ENCODE results near the gene PRSS23. TPM values are rescaled to one million over a fixed set of nuclear protein-coding genes. Genes with fewer than 3 reads are reported as not detected.

PRSS23 gene
- total and polyA plus RNA-seq, 10 of the 15 experiments (the other 5 are each of a cell fraction or from before 2014, with no cell fraction given): 0.03 to 0.39 (median 0.16) TPM; not detected in 5

DNA sequence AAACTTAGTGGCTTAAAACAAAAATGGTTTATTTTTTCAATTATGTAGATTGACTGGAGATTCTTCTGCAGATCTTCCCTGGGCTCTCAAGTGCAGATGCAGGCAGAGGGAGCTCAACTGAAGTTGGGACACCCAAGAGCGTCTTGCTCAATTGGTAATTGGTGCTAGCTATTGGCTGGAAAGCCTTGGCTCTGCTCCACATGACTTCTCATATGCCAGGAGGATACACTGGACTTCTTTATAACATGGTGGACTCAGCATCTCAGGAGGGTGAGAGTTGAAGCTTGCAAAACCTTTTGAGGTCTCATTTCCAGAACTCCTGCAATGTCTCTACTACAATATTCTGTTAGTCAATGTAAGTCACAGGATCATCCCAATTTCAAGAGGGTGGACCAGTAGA lies 42.2 kb upstream of the PRSS23 start:
- in situ Hi-C loops (cut with MboI) (no loop called here), intact Hi-C loops (cut with micrococcal nuclease; ENCODE audit: unreplicated experiment) (no loop called here)
- no peak overlapping the region for H3K4me2 ChIP-seq (ENCODE audit: control insufficient read depth, insufficient read depth)
- H3K27ac ChIP-seq (ENCODE audit: control insufficient read depth, insufficient read depth): no peak overlapping the region
- ATAC-seq (no peak), DNase-seq (ENCODE audit: low read depth, low spot score) (no peak), FAIRE-seq (no peak)
- ChIA-PET SMC1A (ENCODE audit: uncharacterized antibody, unreplicated experiment) (no interaction called here), RAD21 (ENCODE audit: unreplicated experiment) (no interaction called here), CTCF (no interaction called here), POLR2A (no interaction called here)
- H3K9ac ChIP-seq (ENCODE audit: control insufficient read depth, insufficient read depth, low read length): no peak overlapping the region
- no peaks in the 10 kb centered on the region for H4K20me1 ChIP-seq (ENCODE audit: control insufficient read depth, insufficient read depth)
- H3K4me1 ChIP-seq (ENCODE audit: control insufficient read depth, insufficient read depth, low read length): no peaks in the 10 kb centered on the region
- 0% methylated on average over 1 of the region's 1 CpG for WGBS (ENCODE audit: insufficient coverage, insufficient replicate concordance, low lambda C conversion rate, missing lambda C conversion rate)
- no peak overlapping the region for H3K4me3 ChIP-seq
- H3K27me3 ChIP-seq (replicated peaks in 1 of 2; ENCODE audit: control insufficient read depth in 2 of 2, insufficient read depth in 2 of 2, low read length in 1 of 2): no peaks in the 10 kb centered on the region
- BruUV-seq (replicated peaks): no TSS peak
- H3K79me2 ChIP-seq (ENCODE audit: control insufficient read depth, insufficient read depth, low read length): no peaks in the 10 kb centered on the region
- TF ChIP-seq FOXK2 (IDR thresholded peaks at IDR 0.05) (no peak), ZBED1 (IDR thresholded peaks at IDR 0.05; ENCODE audit: borderline replicate concordance) (no peak), RUNX3 (IDR thresholded peaks at IDR 0.05; ENCODE audit: low read length) (no peak), TCF12 (IDR thresholded peaks at IDR 0.05; ENCODE audit: low read depth, low read length) (no peak), EED (IDR thresholded peaks at IDR 0.05; ENCODE audit: low read depth) (no peak), ZNF217 (IDR thresholded peaks at IDR 0.05) (no peak), TCF7 (IDR thresholded peaks at IDR 0.05; ENCODE audit: borderline replicate concordance) (no peak), GABPA (IDR thresholded peaks at IDR 0.05; ENCODE audit: low read depth) (no peak), TBL1XR1 (IDR thresholded peaks at IDR 0.05; ENCODE audit: low read depth, low read length) (no peak), SMC3 (IDR thresholded peaks at IDR 0.05; ENCODE audit: borderline replicate concordance, low read length) (no peak), CEBPB (IDR thresholded peaks at IDR 0.05; ENCODE audit: borderline replicate concordance in 1 of 2, low read depth in 2 of 2, low read length in 2 of 2) (no peak), WRNIP1 (IDR thresholded peaks at IDR 0.05; ENCODE audit: borderline replicate concordance, low read depth, low read length) (no peak), MYB (IDR thresholded peaks at IDR 0.05; ENCODE audit: borderline replicate concordance, low read depth, low read length) (no peak)
- TF ChIP-seq, protein P1, sequence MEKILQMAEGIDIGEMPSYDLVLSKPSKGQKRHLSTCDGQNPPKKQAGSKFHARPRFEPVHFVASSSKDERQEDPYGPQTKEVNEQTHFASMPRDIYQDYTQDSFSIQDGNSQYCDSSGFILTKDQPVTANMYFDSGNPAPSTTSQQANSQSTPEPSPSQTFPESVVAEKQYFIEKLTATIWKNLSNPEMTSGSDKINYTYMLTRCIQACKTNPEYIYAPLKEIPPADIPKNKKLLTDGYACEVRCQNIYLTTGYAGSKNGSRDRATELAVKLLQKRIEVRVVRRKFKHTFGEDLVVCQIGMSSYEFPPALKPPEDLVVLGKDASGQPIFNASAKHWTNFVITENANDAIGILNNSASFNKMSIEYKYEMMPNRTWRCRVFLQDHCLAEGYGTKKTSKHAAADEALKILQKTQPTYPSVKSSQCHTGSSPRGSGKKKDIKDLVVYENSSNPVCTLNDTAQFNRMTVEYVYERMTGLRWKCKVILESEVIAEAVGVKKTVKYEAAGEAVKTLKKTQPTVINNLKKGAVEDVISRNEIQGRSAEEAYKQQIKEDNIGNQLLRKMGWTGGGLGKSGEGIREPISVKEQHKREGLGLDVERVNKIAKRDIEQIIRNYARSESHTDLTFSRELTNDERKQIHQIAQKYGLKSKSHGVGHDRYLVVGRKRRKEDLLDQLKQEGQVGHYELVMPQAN (conservative IDR thresholded peaks at IDR 0.05): no peak
- TF ChIP-seq, protein P2, sequence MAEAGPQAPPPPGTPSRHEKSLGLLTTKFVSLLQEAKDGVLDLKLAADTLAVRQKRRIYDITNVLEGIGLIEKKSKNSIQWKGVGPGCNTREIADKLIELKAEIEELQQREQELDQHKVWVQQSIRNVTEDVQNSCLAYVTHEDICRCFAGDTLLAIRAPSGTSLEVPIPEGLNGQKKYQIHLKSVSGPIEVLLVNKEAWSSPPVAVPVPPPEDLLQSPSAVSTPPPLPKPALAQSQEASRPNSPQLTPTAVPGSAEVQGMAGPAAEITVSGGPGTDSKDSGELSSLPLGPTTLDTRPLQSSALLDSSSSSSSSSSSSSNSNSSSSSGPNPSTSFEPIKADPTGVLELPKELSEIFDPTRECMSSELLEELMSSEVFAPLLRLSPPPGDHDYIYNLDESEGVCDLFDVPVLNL (IDR thresholded peaks at IDR 0.05; ENCODE audit: low read depth, low read length): no peak
- TF ChIP-seq, protein P3, sequence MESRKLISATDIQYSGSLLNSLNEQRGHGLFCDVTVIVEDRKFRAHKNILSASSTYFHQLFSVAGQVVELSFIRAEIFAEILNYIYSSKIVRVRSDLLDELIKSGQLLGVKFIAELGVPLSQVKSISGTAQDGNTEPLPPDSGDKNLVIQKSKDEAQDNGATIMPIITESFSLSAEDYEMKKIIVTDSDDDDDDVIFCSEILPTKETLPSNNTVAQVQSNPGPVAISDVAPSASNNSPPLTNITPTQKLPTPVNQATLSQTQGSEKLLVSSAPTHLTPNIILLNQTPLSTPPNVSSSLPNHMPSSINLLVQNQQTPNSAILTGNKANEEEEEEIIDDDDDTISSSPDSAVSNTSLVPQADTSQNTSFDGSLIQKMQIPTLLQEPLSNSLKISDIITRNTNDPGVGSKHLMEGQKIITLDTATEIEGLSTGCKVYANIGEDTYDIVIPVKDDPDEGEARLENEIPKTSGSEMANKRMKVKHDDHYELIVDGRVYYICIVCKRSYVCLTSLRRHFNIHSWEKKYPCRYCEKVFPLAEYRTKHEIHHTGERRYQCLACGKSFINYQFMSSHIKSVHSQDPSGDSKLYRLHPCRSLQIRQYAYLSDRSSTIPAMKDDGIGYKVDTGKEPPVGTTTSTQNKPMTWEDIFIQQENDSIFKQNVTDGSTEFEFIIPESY (IDR thresholded peaks at IDR 0.05): no peak
- H3K36me3 ChIP-seq (ENCODE audit: control insufficient read depth in 2 of 2, insufficient read depth in 2 of 2, low read length in 1 of 2): no peaks in the 10 kb centered on the region
- H2AFZ ChIP-seq (ENCODE audit: control insufficient read depth, low read depth, low read length): no peak overlapping the region
- H3K9me3 ChIP-seq (replicated peaks; ENCODE audit: control insufficient read depth, insufficient read depth, low read length): no peaks in the 10 kb centered on the region
